KOPT-K1 (cell line): Measurements from ENCODE around the gene PHF19.

Experiments used
- H3K27ac ChIP-seq: fragments of 200-600 bp; sonication (generic); 2 replicates; pipeline ENCODE4 v1.5.1; 2016; ENCODE audit warnings: antibody characterized with exemption, mild to moderate bottlenecking, low read depth, low read length; ENCODE audit not compliant: poor library complexity, severe bottlenecking
- H3K36me3 ChIP-seq: fragments of 200-600 bp; sonication (generic); 2 replicates; pipeline ENCODE4 v1.5.1; 2017; ENCODE audit warnings: antibody characterized with exemption, mild to moderate bottlenecking, low read length, moderate library complexity; ENCODE audit not compliant: insufficient read depth
- H3K9me3 ChIP-seq: fragments of 200-600 bp; sonication (generic); 2 replicates; pipeline ENCODE4 v1.5.1; 2017; ENCODE audit warnings: antibody characterized with exemption, low read length, mild to moderate bottlenecking; ENCODE audit not compliant: insufficient read depth, poor library complexity, severe bottlenecking

The PHF19 gene

DNA sequence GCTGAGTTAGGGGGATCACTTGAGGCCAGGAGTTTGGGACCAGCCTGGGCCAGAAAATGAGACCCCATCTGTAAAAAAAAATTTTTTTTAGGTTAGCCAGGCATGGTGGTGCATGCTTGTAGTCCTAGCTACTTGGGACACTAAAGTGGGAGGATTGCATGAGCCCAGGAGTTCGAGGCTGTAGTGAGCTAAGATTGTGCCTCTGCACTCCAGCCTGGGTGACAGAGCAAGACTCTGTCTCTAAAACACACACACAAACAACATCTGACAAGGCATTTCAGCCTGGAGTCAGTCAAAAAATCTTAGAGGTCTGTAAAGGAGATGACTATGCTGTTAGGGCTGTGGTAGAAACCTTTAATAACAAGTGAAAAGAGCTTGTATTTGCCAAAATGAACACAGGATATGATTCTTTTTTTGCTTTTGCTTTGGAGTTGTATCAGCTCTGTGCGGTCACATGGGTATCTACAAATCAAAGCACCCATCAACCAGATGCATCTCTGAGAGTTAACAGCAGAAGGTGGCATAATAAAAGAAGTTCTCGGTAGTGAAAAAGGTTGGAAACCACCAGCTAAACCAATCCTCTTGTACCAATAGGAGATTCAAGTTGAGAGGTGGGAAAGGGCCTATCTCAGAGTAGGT, 30.6 kb downstream of the PHF19 start:
- H3K9me3 ChIP-seq = no peaks in the 10 kb centered on the region
- H3K36me3 ChIP-seq = peaks cover 60% of the 10 kb centered on the region
- peak overlapping the region; percentile 39 for H3K27ac ChIP-seq

DNA sequence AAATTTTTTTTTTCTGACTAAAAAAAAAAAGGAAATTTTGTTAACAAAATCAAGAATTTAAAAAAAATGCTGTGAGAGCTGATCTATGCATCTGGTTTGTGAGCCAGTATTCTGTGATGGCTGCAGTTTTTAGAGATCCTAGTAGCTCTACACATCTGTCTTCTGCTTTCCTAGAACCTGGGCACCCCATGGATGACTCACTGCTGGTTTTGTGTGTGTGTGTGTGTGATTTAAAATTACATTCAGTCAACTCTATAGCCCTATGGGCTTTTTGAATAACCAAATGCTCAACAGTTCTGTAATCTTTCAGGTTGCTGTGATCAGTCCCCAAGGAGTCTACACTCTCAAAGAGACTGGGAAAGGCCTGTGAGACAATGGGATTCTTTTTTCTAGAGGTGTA, 31.7 kb downstream of the PHF19 start:
- Histone ChIP-seq H3K36me3 (peaks cover 60% of the 10 kb centered on the region), H3K9me3 (no peaks in the 10 kb centered on the region), H3K27ac (peak overlapping the region; percentile 39)

DNA sequence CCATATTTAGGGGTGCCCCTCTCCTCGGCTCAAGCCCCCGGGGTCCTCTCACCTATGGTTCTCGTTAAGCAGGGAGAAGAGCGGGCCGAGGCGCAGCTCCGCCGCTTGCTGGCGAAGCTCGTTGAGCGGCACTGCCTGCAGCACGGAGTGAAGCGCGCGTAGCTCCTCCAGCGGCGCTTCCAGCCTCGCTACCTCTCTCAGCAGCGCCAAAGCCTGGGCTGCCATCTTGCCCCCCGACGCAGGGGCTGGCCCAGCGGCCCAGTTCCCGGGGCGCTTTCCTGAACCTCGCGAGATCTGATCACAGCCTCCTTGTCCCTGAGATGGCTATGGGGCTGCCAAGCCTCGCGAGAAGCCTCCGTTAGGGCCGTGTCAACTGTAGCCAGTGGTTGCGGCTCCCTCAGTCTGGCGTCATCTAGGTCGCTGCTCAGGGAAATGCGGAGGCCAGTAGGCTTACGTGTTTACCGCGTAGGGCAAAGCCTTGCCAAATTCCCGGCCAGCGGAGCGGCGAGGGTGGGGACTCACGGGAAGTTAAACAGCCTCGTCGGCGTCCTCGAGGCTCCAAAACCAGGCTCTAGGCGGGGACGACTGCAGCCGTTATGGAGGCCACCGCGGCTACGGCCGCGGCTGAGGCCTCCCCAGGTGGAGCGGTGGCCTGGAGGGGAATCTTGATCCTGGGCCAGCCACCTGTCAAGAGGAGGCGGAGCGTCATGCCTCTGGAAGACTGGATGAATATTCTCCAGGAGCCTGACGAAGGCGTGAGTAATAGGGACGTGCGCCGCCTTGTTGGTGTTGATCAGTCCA, 34.1 kb downstream of the PHF19 start, which contains the start of gene PSMD5:
Gene PSMD5, minus strand, starts transcription at position 238 of the 801 bp plus-strand sequence. Its CDS starts 13 bp downstream, at position 225.
- Histone ChIP-seq H3K36me3 (peaks cover 56% of the 10 kb centered on the region), H3K9me3 (no peaks in the 10 kb centered on the region), H3K27ac (peak within 1 kb of the TSS; percentile 92)

DNA sequence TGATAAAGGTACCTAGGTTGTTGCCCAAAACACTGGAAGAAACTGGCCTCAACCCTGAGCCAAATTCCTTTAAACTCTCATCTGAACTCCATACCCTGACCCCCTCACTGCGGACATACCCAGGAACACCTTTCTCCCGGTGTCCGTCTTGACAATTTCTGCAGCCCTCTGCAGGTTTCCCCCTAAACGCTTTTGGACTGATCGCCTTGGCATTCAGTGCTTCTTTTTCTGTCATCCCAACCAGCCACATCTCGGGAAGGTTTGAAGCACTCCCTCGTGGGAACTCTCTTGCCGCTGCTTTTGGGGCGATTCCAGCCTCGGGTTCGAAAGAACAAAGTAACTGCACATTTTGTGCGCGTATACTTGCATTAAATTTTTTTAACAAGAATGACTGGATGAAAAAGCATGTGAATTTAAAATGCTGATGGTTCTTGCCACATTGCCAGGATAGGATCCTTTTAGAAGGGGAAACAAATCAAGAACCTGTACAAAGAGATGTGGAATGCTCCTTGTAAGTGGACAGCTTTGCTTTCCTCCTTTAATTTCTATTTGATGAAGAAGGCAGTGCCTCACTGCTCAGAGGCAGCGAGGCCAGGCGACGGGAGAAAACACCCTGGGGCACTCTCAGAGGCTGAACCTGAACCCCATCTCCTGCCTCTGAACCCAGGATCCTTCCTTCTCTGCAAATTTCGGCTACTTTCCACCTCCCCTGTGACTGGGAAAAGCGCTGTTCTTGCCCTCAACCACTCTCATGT, 34.9 kb downstream of the PHF19 start:
- Histone ChIP-seq H3K9me3 (no peaks in the 10 kb centered on the region), H3K27ac (peak overlapping the region; percentile 92), H3K36me3 (peaks cover 51% of the 10 kb centered on the region)

DNA sequence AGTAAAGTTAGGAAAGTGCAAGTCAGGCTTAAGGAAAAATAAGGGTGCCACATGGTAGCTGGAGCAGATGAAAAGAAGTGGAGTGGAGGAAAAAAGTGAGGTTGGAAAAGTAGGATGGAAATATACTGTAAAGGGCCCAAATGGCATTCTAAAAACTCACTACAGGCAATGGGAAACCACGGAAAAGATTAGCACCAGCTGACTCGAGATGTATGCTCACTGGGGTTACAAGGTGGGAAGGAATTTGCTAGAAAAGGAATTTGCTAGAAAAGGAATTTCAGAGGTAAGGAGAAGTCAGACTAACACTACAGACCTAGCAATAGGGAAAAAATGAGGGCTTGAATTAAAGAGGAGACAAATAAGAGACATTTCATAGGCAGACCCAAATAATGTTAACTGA, 37.8 kb downstream of the PHF19 start:
- Histone ChIP-seq H3K27ac (no peak overlapping the region), H3K9me3 (no peaks in the 10 kb centered on the region), H3K36me3 (peaks cover 49% of the 10 kb centered on the region; the same call in 1 of the 2 replicates)

DNA sequence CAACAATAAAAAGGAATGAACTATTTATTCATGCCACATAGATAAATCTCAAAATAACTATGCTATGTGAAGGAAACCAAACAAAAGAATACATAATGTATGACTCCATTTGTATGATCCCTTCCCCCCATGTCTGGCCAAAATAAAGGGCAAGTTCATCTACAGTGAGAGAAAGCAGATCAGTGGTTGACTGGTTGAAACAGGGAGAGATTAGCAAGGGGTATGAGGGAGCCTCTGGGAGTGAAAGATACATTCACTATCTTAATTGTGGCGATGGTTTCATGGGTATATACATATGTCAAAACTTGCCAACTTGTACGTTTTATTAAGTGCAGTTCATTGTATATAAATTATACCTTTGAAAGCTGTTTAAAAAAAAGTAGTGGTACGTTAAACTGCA, 39.1 kb downstream of the PHF19 start:
- H3K9me3 ChIP-seq = no peaks in the 10 kb centered on the region
- H3K36me3 ChIP-seq = peaks cover 55% of the 10 kb centered on the region
- no peak overlapping the region for H3K27ac ChIP-seq

DNA sequence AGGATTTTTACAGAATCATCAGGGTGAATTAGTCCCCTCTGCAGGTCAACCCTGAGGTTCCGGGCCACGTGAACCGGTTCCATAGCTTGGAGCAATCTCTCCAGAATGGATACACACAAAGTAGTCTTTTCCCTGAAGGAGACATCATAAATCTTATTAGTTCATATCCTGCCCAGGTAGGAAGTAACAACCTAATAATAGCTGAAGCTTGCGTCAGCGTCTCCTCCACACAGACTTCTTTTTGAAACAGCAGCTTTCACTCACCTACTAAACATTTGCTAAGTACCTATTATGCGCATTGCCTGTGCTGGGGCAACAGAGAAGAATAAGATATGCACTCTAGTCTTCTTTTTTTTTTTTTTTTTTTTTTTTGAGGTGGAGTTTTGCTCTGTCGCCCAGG, 43.7 kb downstream of the PHF19 start:
- H3K27ac ChIP-seq = no peak overlapping the region
- H3K36me3 ChIP-seq = peaks cover 77% of the 10 kb centered on the region
- no peaks in the 10 kb centered on the region for H3K9me3 ChIP-seq

DNA sequence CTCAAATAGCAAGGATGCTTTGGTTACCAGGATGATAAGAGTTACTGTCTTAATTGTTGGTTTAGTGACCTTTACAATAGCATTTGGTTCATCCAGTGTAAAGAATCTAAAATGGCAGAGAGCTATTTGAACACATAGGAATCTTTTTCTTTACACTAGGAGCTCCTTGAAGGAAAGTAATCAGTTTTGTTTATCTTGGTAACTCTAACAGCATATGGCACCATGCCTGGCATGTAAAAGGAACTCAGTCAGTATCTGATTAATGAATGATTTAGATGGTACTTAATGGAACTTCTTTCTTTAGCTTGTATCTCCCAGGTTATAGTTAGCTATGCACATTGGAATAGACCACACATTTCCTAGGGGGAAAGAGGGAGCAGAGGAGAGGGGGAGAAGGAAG, 44.2 kb downstream of the PHF19 start:
- Histone ChIP-seq H3K9me3 (no peaks in the 10 kb centered on the region), H3K36me3 (peaks cover 77% of the 10 kb centered on the region), H3K27ac (no peak overlapping the region)

DNA sequence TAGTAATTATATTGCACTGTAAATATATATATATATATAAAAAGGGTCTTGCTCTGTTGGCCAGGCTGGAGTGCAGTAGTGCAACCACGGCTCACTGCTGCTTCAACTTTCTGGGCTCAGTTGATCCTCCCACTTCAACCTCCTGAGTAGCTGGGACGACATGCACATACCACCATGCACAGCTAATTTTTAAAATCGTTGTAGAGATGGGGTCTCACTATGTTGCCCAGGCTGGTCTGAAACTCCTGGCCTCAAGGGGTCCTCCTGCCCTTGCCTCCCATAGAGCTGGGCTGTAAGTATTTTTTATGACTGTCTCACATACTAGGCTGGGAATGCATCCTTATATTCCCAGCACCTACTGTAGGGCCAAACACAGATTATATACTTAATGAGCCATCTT, 46.1 kb downstream of the PHF19 start:
- Histone ChIP-seq H3K27ac (no peak overlapping the region), H3K36me3 (peaks cover 92% of the 10 kb centered on the region), H3K9me3 (no peaks in the 10 kb centered on the region)

DNA sequence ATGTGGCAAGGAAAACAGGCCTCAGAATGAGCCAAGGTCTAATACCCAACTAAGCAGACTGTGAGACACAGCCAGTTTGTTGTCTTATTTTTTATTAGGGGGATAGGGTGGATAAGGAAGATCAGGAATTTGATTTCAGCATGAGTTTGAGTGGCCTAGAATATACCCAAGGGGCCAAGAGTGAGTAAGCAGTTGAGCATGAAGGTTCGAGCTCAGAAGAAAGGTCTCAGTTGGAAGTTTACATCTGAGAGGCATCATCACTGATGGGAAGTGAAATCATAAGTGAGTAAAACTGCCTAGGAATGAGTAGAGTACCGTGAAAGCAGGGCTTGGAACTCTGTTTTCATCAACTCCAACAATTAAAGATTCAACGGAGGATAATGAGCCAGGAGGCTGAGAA, 46.8 kb downstream of the PHF19 start:
- H3K36me3 ChIP-seq = peaks cover 88% of the 10 kb centered on the region
- no peaks in the 10 kb centered on the region for H3K9me3 ChIP-seq
- no peak overlapping the region for H3K27ac ChIP-seq

DNA sequence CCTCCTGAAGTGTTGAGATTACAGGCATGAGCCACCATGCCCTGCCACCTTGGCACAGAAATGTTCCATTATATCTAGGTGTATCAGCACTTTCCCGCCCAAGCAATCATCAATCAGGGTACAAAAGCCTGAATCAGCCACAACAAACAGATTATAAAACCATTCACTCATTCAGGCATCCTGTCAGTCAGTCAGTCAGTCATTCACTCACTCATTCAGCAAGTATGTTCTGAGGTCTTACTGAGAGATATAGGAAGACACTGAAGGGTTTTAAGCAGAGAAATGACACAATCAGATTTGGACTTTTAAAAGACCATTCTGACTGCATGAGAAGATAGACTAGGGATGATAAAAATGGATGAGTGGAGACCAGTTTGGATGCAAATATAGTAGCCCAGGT, 47.3 kb downstream of the PHF19 start:
- Histone ChIP-seq H3K27ac (no peak overlapping the region), H3K36me3 (peaks cover 86% of the 10 kb centered on the region), H3K9me3 (no peaks in the 10 kb centered on the region)

DNA sequence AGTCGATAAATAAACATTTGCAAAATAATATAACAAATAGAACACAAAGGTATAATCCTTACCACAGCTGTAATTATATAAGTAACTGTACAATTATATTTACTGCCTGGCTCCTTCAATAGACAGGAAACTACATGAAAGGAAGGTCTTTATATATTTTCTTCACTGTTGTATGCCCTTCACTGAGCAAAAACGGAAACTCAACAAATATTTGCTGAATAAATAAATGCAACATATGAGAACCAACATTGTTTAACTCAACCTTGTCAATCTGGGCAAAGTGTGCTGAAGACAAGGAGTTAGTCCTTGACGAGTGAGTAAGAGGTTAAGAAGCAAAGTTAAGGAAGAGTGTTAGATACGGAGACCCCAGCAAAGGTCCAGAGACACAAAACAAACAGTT, 56.9 kb downstream of the PHF19 start:
- Histone ChIP-seq H3K9me3 (no peaks in the 10 kb centered on the region), H3K27ac (no peak overlapping the region), H3K36me3 (peaks cover 95% of the 10 kb centered on the region)

DNA sequence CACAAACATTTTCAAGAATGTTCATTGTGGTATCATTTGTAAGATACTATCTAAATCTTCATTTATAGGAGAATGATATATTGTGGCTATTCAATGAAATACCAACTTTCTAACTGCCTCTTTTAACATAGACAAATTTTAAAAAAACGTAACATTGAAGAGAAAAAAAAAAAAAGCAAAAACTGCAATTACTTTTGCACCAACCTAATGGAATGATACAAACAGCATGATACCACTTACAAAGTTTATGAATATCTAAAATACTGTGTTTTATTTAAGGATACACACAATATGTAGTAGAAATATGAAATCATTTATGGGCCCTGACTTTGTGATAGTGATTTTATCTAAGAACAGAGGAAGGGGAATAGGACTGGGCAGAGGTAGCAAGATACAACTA, 58.4 kb downstream of the PHF19 start:
- Histone ChIP-seq H3K9me3 (no peaks in the 10 kb centered on the region), H3K27ac (no peak overlapping the region), H3K36me3 (peaks cover 85% of the 10 kb centered on the region)

DNA sequence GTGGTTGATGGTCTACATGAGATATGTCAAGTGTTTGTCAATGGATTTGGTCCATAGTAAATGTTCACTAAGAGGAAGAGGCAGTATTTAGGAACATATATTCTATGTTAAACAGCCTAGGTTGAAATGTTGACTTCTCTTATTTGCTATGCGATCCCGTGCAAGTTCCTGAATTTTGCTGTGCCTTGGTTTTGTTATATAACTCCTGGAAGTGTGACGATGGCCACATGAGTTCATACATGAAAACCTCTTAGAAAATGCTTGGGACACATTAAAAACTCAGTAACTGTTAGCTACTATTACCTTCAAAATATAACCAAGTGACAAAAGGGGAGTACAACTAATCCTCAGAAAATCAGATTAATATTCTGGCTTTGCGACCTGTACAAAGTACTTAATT, 61.9 kb downstream of the PHF19 start:
- H3K9me3 ChIP-seq = no peaks in the 10 kb centered on the region
- H3K36me3 ChIP-seq = peaks cover 50% of the 10 kb centered on the region
- H3K27ac ChIP-seq = no peak overlapping the region

DNA sequence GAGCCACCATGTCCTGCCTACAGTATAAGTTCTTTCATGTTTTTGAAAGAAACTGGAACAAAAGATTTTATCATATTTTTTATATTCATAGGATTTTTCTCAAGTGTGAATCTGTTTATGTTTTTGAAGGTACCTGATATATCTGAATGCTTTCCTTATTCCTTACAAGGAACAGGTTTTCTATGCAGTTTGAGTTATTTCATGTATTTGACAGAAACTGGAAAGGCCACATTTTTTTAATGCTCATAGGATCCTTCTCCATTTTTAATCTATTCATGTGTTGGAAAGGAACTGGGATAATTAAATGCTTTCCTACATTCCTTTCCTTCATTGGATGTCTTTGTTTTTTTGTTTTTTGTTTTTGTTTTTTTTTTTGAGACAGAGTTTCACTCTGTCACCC, 68.1 kb downstream of the PHF19 start:
- Histone ChIP-seq H3K9me3 (peaks cover 31% of the 10 kb centered on the region), H3K27ac (no peak overlapping the region), H3K36me3 (no peaks in the 10 kb centered on the region)
